Activated CD8-positive, alpha-beta T cell treated with anti-CD3 and anti-CD28 coated beads for 36 hours (primary cell): ENCODE measurements around the gene TAF10. TPM values are rescaled to one million over a fixed set of nuclear protein-coding genes. Genes with fewer than 3 reads are reported as not detected.

Source experiments
- ATAC-seq: fragments of 200-7000 bp; cut with Tn5 transposase; one replicate; pipeline ENCODE4 v1.10.0; 2021; ENCODE audit warnings: mild to moderate bottlenecking, moderate library complexity
- CTCF ChIA-PET: fragments of 350-600 bp; sonication (Branson Sonifier 250); formaldehyde crosslinking; loops from one replicate; lab custom pipeline; 2021; ENCODE audit warnings: antibody characterized with exemption; lab: Charles Lee
- POLR2A ChIA-PET: fragments of 350-600 bp; sonication (Branson Sonifier 250); formaldehyde crosslinking; loops from one replicate; lab custom pipeline; 2021; ENCODE audit warnings: antibody characterized with exemption; lab: Charles Lee
- DNase-seq: peaks from one replicate; pipeline ENCODE4 v3.0.0-alpha.2; 2020
- H3K27ac Mint-ChIP-seq: one replicate; pipeline ENCODE4 v1.8.0; 2021; ENCODE audit warnings: mild to moderate bottlenecking, mixed read lengths
- H3K27me3 Mint-ChIP-seq: one replicate; pipeline ENCODE4 v1.8.0; 2021; ENCODE audit warnings: mixed read lengths
- H3K36me3 Mint-ChIP-seq: one replicate; pipeline ENCODE4 v1.8.0; 2021; ENCODE audit warnings: low read depth, mixed read lengths
- H3K4me1 Mint-ChIP-seq: one replicate; pipeline ENCODE4 v1.8.0; 2021; ENCODE audit warnings: low read depth, mixed read lengths
- H3K4me3 Mint-ChIP-seq: one replicate; pipeline ENCODE4 v1.8.0; 2021; ENCODE audit warnings: mild to moderate bottlenecking, moderate library complexity, mixed read lengths
- H3K9me3 Mint-ChIP-seq: one replicate; pipeline ENCODE4 v1.8.0; 2021; ENCODE audit warnings: mixed read lengths
- intact Hi-C: fragments of 100-400 bp; cut with micrococcal nuclease; formaldehyde crosslinking; loops from one replicate; pipeline ENCODE4 v1.10.0; 2022
- total RNA-seq, 2 experiments: library from RNA; stranded (reverse); gene quantifications; one replicate each; pipeline ENCODE4 v1.2.3, GENCODE V29; 2021
- TF ChIP-seq, protein P1 (sequence below): fragments of 200-600 bp; IDR thresholded peaks from one replicate; pipeline ENCODE4 v1.8.0; 2022; ENCODE audit warnings: antibody characterized with exemption, mild to moderate bottlenecking

Gene TAF10
- total RNA-seq, 2 experiments from 2014 or later: 151 to 160 TPM

- Mint-ChIP-seq H3K27ac (no peak overlapping the region), H3K4me1 (peaks cover 5% of the 10 kb centered on the region), H3K4me3 (no peak overlapping the region), H3K27me3 (peaks cover 9% of the 10 kb centered on the region), H3K9me3 (no peaks in the 10 kb centered on the region), H3K36me3 (no peaks in the 10 kb centered on the region)
- intact Hi-C loops: loop anchor here (10.0 kb wide), 1 partner anchor 50 kb away; the partner anchor contains the start of genes ILK and RRP8
- ChIA-PET CTCF (interaction anchor here (1.9 to 2.7 kb wide), 2 partner anchors 14 to 29 kb away, joined by 5 to 8 read pairs; partner anchors contain the start of gene MRPL17), POLR2A (interaction anchor here (1.0 kb wide), 1 partner anchor 28 kb away, joined by 4 read pairs; the partner anchor contains the start of gene MRPL17)
- DNase-seq: peak; percentile 32
- peak; percentile 28 for ATAC-seq
- TF ChIP-seq, protein P1, sequence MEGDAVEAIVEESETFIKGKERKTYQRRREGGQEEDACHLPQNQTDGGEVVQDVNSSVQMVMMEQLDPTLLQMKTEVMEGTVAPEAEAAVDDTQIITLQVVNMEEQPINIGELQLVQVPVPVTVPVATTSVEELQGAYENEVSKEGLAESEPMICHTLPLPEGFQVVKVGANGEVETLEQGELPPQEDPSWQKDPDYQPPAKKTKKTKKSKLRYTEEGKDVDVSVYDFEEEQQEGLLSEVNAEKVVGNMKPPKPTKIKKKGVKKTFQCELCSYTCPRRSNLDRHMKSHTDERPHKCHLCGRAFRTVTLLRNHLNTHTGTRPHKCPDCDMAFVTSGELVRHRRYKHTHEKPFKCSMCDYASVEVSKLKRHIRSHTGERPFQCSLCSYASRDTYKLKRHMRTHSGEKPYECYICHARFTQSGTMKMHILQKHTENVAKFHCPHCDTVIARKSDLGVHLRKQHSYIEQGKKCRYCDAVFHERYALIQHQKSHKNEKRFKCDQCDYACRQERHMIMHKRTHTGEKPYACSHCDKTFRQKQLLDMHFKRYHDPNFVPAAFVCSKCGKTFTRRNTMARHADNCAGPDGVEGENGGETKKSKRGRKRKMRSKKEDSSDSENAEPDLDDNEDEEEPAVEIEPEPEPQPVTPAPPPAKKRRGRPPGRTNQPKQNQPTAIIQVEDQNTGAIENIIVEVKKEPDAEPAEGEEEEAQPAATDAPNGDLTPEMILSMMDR: no peak
Measured at GRCh38 chr11:6654281-6655019, 42.4 kb upstream of the TAF10 start.

DNA sequence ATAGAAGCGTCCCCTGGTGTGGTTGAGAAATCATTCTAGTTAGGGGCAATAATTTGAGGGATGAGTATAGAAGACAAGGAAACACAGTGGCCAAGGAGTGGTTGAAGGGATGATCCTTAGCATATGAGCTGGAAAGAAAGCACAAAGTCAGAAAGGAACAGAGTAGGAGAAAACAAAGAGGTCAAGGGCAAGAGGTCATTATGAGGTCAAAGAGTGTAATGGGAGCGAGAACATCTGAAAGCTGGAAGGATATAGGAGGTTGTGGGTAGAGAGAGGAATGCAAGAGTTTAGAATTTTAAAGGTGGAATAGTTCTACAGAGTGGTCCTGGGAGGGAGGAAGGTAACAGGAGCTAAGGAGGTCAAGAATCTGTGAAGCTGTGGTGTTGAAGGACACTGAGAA, 41.6 kb upstream of the TAF10 start:
- intact Hi-C loops: loop anchor here (10.0 kb wide), 1 partner anchor 49 kb away; the partner anchor contains the start of genes ILK and RRP8
- peaks cover 5% of the 10 kb centered on the region for H3K4me1 Mint-ChIP-seq
- H3K27ac Mint-ChIP-seq: no peak overlapping the region
- H3K9me3 Mint-ChIP-seq: no peaks in the 10 kb centered on the region
- H3K36me3 Mint-ChIP-seq: no peaks in the 10 kb centered on the region
- ATAC-seq (no peak), DNase-seq (no peak)
- no peak overlapping the region for H3K4me3 Mint-ChIP-seq
- ChIA-PET CTCF (interaction anchor here (1.0 to 2.7 kb wide), 3 partner anchors 15 to 41 kb away, joined by 3 to 8 read pairs (median 5); partner anchors contain the start of genes MRPL17 and TAF10), POLR2A (interaction anchor here (1.0 to 1.3 kb wide), 2 partner anchors 29 to 44 kb away, joined by 4 read pairs; partner anchors contain the start of gene MRPL17)
- TF ChIP-seq, protein P1: no peak
- H3K27me3 Mint-ChIP-seq: peaks cover 9% of the 10 kb centered on the region

GRCh38 chr11:6653097-6653496, 41.1 kb upstream of the TAF10 start:
- H3K9me3 Mint-ChIP-seq: no peaks in the 10 kb centered on the region
- H3K4me3 Mint-ChIP-seq: no peak overlapping the region
- H3K36me3 Mint-ChIP-seq: no peaks in the 10 kb centered on the region
- ChIA-PET POLR2A (interaction anchor here (1.0 to 1.4 kb wide), 4 partner anchors 18 to 44 kb away, joined by 3 to 4 read pairs (median 4); partner anchors contain the start of gene MRPL17), CTCF (interaction anchor here (1.0 to 2.7 kb wide), 4 partner anchors 11 to 41 kb away, joined by 3 to 8 read pairs (median 4); partner anchors contain the start of genes MRPL17 and TAF10)
- no peak for DNase-seq
- intact Hi-C loops: loop anchor here (10.0 kb wide), 1 partner anchor 48 kb away; the partner anchor contains the start of genes ILK and RRP8
- peaks cover 5% of the 10 kb centered on the region for H3K4me1 Mint-ChIP-seq
- no peak overlapping the region for H3K27ac Mint-ChIP-seq
- peaks cover 9% of the 10 kb centered on the region for H3K27me3 Mint-ChIP-seq
- no peak for ATAC-seq
- TF ChIP-seq, protein P1: no peak

DNA sequence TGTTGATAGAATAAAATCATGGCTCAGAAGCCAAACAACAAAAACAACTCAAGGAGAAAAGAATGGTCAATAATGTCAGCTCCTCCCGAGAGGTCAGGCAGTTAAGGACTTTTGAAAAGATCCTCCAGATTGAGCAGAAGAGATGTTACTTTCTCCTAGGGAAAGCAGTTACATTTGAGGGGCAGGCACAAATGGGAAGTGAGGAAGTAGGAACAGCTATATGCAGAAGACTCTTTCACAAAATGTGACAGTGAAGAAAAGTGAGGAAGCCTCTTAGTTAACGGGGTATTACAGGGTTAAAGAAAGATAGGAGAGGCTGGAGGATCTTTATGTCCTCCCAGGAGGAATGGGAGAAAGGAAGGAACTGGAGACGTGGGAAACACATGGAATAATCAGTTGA, 40.2 kb upstream of the TAF10 start:
- H3K36me3 Mint-ChIP-seq: no peaks in the 10 kb centered on the region
- ChIA-PET CTCF (interaction anchor here (0.9 to 2.7 kb wide), 4 partner anchors 10 to 31 kb away, joined by 3 to 8 read pairs (median 4); partner anchors contain the start of gene MRPL17), POLR2A (interaction anchor here (1.2 to 1.4 kb wide), 2 partner anchors 17 to 21 kb away, joined by 3 read pairs; no protein-coding TSS in a partner anchor)
- H3K9me3 Mint-ChIP-seq: no peaks in the 10 kb centered on the region
- intact Hi-C loops: loop anchor here (10.0 kb wide), 1 partner anchor 47 kb away; the partner anchor contains the start of genes ILK and RRP8
- ATAC-seq (no peak), DNase-seq (no peak)
- no peak overlapping the region for H3K4me3 Mint-ChIP-seq
- TF ChIP-seq, protein P1: no peak
- peaks cover 5% of the 10 kb centered on the region for H3K4me1 Mint-ChIP-seq
- H3K27ac Mint-ChIP-seq: no peak overlapping the region
- peaks cover 9% of the 10 kb centered on the region for H3K27me3 Mint-ChIP-seq
